Right lobe of liver (tissue), 6 donors: ENCODE results near the gene TTC28. TPM values are rescaled to one million over a fixed set of nuclear protein-coding genes. Genes with fewer than 3 reads are reported as not detected.

ENCODE experiments used
- ATAC-seq, 4 donors: fragments of 200-7000 bp; cut with Tn5 transposase; one replicate each; pipeline ENCODE4 v1.9.1; 2020; ENCODE audit warnings: mild to moderate bottlenecking in 4 of 4, moderate library complexity in 4 of 4
- DNase-seq, 3 donors: peaks; one replicate each; pipeline ENCODE4 v3.0.0-alpha.2; 2020
- H3K27ac ChIP-seq, 3 donors: fragments of 200-600 bp; one replicate each; pipeline ENCODE4 v1.8.0; 2022
- H3K27me3 ChIP-seq, 2 donors: fragments of 200-600 bp; one replicate each; pipeline ENCODE4 v1.8.0; 2022
- H3K36me3 ChIP-seq, 4 donors: fragments of 200-600 bp; sonication (generic) in 1 of 4; one replicate each; pipeline versions ENCODE4 v1.5.1 to v1.8.0; 2017 to 2022; ENCODE audit warnings: control low read depth in 1 of 4
- H3K4me1 ChIP-seq, 4 donors: fragments of 200-600 bp; sonication (generic) in 1 of 4; one replicate each; pipeline versions ENCODE4 v1.5.1 to v1.8.0; 2017 to 2022; ENCODE audit warnings: control low read depth in 1 of 4
- H3K4me3 ChIP-seq, 3 donors: fragments of 200-600 bp; one replicate each; pipeline ENCODE4 v1.8.0; 2022
- H3K9me3 ChIP-seq, 4 donors: fragments of 200-600 bp; sonication (generic) in 1 of 4; one replicate each; pipeline versions ENCODE4 v1.5.1 to v1.8.0; 2017 to 2022; ENCODE audit warnings: control low read depth in 1 of 4
- POLR2A ChIP-seq: fragments of 450-650 bp; IDR thresholded peaks from one replicate; pipeline ENCODE4 v1.6.1; 2017; ENCODE audit warnings: antibody characterized with exemption, mild to moderate bottlenecking
- WGBS: methylation state at CpG from one replicate; pipeline ENCODE4 v1.1.6; 2018; ENCODE audit warnings: low coverage, low lambda C conversion rate; ENCODE audit not compliant: insufficient coverage; ENCODE audit errors: missing lambda C conversion rate; 5-methylcytosine and 5-hydroxymethylcytosine counted together
- intact Hi-C, 2 donors: fragments of 100-400 bp; cut with DNase I; formaldehyde crosslinking; loops; one replicate each; pipeline versions ENCODE4 v1.11.2 to v1.14.1; 2022
- total RNA-seq, 6 experiments: library from RNA; depleted of rRNA in 2 of 6; stranded (reverse); fragments of >200 nt in 2 of 6; fragmentation: NEBNext Ultra II Directional in 3 of 6; extraction: Animal tissue kit (Norgen Biotek cat#: 25700) in 3 of 6; gene quantifications; one replicate each; pipeline versions ENCODE4 v1.1.0 to v1.2.4, GENCODE V29; 2016 to 2023
- TF ChIP-seq, protein P1 (sequence below), 4 donors: fragments of 200-600 bp in 3 of 4; fragments of 450-650 bp in 1 of 4; IDR thresholded peaks; one replicate each; pipeline versions ENCODE4 v1.5.1 to v1.8.0; 2016 to 2022; ENCODE audit warnings: antibody characterized with exemption in 4 of 4, mild to moderate bottlenecking in 2 of 4
- donor health status: DM: no; HTN: yes; CAD: no.
- donor health status: DM: no; HTN: no; CAD: no.
- donor health status: DM: no; HTN: no; CAD: no.
- donor health status: DM: no; HTN: yes; CAD: no.
- donor health status: DM: no; HTN: yes; CAD: no.

Gene TTC28
- total RNA-seq, 6 experiments from 2014 or later, result 9.4 to 38.3 (median 15.0) TPM

- no peaks in the 10 kb centered on the region for H3K36me3 ChIP-seq
- no peak overlapping the region for H3K27ac ChIP-seq
- ATAC-seq (no peak), DNase-seq (no peak)
- no peaks in the 10 kb centered on the region for H3K27me3 ChIP-seq
- no peak overlapping the region for H3K4me3 ChIP-seq
- TF ChIP-seq POLR2A, result no peak
- TF ChIP-seq, protein P1, sequence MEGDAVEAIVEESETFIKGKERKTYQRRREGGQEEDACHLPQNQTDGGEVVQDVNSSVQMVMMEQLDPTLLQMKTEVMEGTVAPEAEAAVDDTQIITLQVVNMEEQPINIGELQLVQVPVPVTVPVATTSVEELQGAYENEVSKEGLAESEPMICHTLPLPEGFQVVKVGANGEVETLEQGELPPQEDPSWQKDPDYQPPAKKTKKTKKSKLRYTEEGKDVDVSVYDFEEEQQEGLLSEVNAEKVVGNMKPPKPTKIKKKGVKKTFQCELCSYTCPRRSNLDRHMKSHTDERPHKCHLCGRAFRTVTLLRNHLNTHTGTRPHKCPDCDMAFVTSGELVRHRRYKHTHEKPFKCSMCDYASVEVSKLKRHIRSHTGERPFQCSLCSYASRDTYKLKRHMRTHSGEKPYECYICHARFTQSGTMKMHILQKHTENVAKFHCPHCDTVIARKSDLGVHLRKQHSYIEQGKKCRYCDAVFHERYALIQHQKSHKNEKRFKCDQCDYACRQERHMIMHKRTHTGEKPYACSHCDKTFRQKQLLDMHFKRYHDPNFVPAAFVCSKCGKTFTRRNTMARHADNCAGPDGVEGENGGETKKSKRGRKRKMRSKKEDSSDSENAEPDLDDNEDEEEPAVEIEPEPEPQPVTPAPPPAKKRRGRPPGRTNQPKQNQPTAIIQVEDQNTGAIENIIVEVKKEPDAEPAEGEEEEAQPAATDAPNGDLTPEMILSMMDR (IDR thresholded peaks at IDR 0.05), result no peak
- no peaks in the 10 kb centered on the region for H3K9me3 ChIP-seq
- intact Hi-C loops, result no loop called here
- H3K4me1 ChIP-seq, result no peaks in the 10 kb centered on the region
- 67% methylated on average over 2 of the region's 2 CpGs for WGBS
These were observed 190.8 kb downstream of the TTC28 start for GRCh38 chr22:28488825-28489224.

- no peak for ATAC-seq
- Histone ChIP-seq H3K4me3 (no peak overlapping the region), H3K27ac (no peak overlapping the region), H3K4me1 (no peaks in the 10 kb centered on the region), H3K9me3 (no peaks in the 10 kb centered on the region), H3K36me3 (no peaks in the 10 kb centered on the region), H3K27me3 (no peaks in the 10 kb centered on the region)
- no peak for DNase-seq
- no peak for TF ChIP-seq POLR2A
- TF ChIP-seq, protein P1 (IDR thresholded peaks at IDR 0.05), result no peak
- 71% methylated on average over 1 of the region's 1 CpG for WGBS
- intact Hi-C loops, result no loop called here
These were observed 195.0 kb downstream of the TTC28 start for GRCh38 chr22:28484662-28485061.

GRCh38 chr22:28481725-28482124 lies 197.9 kb downstream of the TTC28 start:
- 48% methylated on average over 2 of the region's 2 CpGs for WGBS
- Histone ChIP-seq H3K4me1 (no peaks in the 10 kb centered on the region), H3K4me3 (no peak overlapping the region), H3K36me3 (no peaks in the 10 kb centered on the region), H3K27ac (no peak overlapping the region), H3K9me3 (no peaks in the 10 kb centered on the region), H3K27me3 (no peaks in the 10 kb centered on the region)
- DNase-seq (no peak), ATAC-seq (no peak)
- TF ChIP-seq POLR2A, result no peak
- TF ChIP-seq, protein P1 (IDR thresholded peaks at IDR 0.05), result no peak
- intact Hi-C loops, result no loop called here

DNA sequence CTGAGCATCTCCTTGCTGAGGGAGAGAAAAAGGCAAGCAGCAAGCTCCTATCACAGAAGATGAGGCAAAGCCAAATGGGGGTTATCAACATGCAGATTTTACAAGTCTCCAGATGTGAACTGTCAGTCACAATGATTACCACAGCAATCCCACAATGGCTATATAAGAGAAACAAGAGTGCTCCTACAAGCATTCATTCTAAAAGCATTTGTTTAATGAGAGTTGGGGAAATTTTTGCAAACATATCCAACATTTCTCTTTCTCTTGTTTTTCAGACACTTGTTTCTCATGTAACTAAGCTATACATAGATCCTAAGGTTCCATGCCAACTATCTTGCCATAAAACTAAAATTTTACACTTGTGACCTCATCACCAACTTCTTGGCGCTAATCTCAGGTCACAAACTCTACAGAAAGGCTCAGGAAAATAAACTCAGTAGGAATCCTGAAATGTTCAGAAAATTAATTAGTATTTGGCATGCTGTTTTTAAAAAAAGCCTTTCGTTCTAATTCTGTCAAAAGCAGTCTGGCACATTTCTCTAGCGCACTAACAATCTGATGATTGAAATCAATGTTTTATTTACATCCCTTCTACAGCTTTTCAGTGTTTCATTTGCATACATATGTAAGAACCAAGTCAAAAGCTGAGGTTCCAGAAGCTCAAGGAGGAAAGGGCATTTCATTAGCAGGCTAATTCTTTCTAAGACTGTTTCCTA lies 199.5 kb downstream of the TTC28 start:
- H3K36me3 ChIP-seq, result no peaks in the 10 kb centered on the region
- DNase-seq (no peak), ATAC-seq (no peak)
- H3K27ac ChIP-seq, result no peak overlapping the region
- no peak for TF ChIP-seq POLR2A
- TF ChIP-seq, protein P1 (IDR thresholded peaks at IDR 0.05), result no peak
- H3K4me1 ChIP-seq, result no peaks in the 10 kb centered on the region
- H3K27me3 ChIP-seq, result no peaks in the 10 kb centered on the region
- no peak overlapping the region for H3K4me3 ChIP-seq
- WGBS, result 75% methylated on average over 3 of the region's 3 CpGs
- intact Hi-C loops, result no loop called here
- no peaks in the 10 kb centered on the region for H3K9me3 ChIP-seq

DNA sequence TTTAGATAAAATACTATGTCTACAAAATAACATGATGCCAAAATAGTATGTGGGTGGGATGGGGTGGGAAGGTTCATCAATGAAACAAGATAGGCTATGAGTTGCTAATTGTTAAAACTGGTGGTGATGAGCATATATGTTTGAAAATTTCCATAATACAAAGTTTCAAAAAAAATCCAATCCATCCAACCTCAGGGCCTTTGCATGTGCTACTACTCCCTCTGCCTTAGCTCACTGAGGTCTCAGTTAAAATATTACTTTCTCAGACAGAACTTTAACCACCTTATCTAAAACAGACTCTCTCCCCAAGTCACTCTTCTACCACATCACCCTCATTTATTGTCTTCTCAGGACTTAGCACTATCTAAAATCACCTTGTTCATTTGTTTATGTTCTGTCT lies 201.1 kb downstream of the TTC28 start:
- Histone ChIP-seq H3K27me3 (no peaks in the 10 kb centered on the region), H3K9me3 (no peaks in the 10 kb centered on the region), H3K4me3 (no peak overlapping the region), H3K27ac (no peak overlapping the region), H3K36me3 (no peaks in the 10 kb centered on the region), H3K4me1 (no peaks in the 10 kb centered on the region)
- ATAC-seq, result no peak
- TF ChIP-seq, protein P1 (IDR thresholded peaks at IDR 0.05), result no peak
- TF ChIP-seq POLR2A, result no peak
- intact Hi-C loops, result no loop called here
- no peak for DNase-seq
